ENCODE results near the gene SAP30BP.

SAP30BP gene

DNA sequence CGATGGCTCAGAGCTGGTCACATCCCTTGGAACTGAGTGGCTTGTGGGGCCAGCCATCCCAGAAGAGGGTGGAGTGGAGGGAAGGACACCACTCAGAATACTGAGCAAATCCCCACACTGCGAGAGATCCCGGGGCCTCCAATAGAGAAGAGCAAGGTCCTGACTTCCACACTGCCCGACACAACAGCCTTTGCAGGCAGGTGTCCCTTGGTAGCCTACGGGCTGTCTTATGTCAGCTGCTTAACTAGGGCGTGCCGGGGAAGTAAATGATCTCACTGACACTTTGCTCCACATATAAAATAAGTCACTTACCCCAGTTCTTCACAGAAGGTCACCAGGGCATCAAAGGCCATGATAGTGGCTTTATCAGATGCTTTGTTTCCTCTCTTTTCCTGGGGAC, 16.3 kb upstream of the SAP30BP start:
- no peak for DNase-seq

DNA sequence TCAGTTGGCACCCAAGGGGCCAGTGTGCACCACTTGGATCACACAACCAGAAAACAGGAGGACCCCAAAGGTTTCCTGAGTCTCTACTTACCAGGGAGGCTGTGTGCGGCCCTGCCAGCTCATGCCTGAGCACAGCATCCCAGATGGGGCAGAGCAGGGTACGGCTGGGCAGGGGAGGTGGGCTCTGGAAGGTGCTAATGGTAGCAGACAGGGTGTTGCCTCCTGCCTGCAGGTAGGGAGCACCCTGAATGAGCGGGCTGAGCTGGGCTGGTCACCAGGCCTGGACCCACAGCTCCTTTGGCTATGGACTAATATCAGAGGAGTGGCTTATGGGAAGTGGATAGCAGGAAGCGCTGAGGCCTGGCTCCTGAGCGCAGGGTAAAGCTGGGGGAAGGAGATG, 14.8 kb upstream of the SAP30BP start:
- DNase-seq, result no peak

DNA sequence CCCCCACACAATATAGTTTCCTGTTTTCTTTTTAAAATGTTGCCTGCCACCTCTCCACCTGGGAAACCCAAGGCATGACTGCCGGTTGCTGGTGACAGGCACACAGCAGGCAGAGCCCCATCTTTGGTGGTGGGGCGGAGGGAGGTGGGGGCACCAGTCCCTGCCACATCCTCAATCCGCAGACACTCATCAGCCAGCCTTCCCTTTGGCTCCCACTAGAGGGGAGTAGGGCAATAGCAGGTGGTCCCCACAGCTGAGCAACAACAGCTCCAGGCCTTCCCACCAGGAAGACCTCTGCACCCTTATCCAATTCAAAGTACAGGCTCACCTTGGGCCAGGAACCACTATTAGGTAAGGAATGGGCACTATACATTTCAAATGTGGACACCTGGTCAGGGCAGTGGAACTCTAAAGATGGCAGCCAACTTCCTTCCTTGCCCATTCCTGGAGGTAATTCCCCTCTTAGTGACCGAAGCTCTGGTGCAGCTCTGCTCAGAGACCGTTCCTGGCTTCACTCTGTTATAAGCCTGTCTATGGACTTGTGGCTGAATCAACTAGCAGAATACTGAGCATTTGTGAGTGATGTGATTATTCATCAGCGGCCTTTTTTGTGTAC, 14.1 kb upstream of the SAP30BP start:
- peak; percentile 17 for DNase-seq

DNA sequence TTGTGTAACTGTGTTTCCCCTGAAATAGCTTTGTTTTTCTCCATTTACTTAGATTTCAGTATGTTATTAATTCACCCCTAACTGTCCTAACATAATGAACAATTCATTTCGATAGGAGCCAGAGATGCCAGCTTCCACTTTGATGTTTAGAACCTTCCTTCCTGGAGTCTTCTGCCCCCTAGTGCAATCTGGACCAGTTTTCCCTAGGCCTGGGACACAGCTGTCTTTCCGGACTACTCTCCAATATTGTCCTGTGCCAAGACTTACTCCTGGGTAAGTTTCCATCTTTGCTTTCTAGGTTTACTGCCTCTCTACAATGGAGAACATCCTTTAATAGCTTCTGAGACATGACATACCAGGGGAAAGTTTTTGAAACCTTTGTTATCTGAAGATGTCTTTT, 13.0 kb upstream of the SAP30BP start:
- no peak for DNase-seq

DNA sequence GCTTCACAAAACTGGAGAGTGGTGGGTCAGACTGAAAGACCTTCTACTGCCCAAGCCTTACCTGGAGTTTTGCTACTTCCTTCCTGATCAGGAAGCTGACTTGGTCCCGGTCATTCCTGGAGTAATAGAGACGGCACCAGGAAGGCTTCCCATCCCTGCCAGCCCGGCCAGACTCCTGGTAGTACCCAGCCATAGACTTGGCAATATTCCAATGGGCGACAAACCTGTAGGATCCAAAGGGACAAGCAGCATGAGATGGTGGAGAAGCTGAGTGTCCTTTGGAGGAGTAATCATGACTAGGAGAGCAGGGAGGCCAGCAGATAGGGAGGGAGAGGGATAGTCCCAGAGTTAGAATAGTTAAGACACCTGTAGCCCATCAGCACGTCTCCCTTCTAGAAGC, 8.9 kb upstream of the SAP30BP start:
- DNase-seq, result no peak

DNA sequence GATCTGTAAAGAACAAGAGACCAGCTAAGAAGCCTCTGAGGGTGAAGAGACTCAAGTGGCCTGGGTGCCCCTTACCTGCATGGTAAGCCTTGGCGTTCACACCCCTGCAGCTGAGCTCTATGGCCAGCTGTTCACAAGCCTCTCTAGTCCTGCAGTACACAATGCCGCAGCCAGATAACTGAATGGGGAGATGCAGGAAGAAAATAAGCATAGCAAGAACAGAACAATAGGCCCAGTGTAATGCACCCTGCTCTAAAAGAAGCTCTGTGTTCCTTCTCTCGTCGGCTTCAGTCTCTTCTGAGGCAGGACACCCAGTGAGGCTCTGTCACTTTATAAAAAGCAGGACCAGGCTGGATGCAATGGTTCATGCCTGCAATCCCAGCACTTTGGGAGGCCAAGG, 5.6 kb upstream of the SAP30BP start:
- no peak for DNase-seq

DNA sequence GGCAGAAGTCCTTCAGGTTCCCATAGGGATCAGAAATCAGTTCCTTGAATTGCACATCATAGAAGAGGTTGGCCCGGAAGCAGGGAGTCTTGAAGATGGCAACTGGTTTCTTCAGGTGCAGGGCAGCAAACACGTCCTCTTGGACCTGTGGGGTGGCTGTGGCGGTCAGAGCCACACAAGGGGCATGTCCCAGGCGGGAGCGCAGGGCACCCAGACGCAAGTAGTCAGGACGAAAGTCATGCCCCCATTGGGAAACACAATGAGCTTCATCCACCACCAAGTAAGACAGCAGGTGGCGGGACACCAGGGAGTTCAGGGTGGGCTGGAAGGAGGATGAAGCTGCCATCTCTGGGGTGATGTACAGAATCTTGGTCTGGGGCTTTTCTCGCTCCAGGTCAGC, 4.6 kb upstream of the SAP30BP start:
- DNase-seq, result no peak

DNA sequence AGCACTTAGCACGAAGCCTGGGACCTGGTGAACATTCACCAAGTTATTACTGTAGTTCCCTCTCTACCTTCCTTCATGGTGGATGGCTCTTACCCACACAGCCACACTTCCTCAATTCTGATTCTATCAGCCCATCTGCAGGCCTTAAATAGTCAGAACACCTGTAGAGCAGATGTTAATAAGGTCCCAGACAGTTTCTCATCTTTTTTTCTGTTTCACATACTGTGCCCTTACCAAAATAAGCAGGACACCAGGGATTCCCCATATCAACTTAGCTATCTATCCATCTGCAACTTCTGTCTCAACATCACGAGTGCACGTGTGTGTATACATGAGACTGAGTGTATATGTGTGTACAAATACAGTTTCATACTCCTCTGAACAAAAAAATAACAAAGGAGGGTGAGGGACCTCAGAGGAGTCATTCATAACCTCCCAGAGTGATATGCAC, 3.0 kb upstream of the SAP30BP start:
- DNase-seq, result no peak

DNA sequence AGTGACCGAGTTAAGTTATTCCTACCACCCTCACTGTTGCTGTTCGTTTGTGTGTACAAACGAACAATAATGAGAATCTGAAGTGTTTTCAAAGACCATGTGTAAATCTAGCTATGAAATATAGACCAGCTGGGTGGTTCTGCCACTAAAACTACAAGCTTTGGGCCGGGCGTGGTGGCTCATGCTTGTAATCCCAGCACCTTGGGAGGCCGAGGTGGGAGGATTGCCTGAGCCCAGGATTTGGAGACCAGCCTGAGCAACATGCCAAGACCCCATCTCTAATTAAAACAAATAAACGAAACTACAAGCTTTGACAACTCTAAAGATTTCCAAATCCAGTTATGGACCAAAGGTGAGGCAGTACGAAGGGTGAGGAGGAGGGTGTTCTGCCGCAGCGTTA, 1.2 kb upstream of the SAP30BP start:
- DNase-seq, result no peak

DNA sequence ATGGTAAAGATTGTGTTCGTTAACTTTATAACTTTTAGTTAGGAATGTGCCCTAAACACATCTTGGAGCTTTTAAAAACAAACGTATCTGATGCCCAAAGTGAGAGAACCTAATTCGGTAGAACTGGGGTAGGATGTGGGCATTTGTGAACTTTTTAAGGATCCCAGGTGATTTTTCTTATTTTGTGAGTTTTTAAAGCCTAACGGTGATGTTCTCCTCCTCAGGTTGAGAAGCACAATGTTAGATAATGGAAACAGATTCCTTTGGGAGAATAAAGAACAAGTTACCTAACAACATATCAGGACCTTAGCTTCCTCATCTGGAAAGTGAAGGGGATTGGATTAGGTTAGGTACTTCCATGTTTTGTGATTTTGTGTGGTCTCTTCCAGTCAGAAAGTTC, 687 bp downstream of the SAP30BP start:
- no peak for DNase-seq

DNA sequence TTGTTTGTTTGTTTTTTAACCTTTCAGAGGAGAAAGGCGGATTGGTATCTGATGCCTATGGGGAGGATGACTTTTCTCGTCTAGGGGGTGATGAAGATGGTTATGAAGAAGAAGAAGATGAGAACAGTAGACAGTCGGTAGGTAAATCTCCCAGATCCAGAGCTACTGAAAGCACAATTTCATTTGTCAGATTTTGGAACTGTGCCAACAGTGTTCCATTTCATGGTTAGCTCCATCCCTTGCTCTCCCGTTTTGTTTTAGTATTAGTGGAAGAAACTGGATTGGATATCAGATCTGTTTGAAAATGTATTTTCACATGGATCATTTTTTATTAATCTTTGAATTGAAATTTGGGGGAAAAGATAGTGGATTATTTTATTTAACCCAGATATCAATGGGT, 1.4 kb downstream of the SAP30BP start:
- DNase-seq, result no peak

DNA sequence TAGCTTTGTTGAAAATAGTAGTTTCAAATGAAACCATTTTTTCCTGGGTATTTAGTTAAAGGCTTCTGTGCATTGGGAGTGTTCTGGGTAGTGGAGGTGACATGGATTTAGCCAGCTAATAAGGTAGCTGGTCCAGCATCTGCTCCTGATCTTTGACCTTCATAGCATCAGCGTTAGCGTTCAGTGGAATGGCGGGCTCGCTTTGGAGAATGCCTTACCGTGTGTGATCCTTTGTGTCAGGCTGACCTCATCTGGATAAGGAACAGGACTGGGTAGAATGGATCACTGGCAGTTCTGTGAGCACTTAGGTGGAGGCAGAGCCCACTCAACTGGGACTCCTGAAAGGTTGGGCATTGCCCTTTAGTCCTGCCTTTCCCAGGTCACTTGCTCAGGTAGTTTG, 3.7 kb downstream of the SAP30BP start:
- DNase-seq, result no peak

DNA sequence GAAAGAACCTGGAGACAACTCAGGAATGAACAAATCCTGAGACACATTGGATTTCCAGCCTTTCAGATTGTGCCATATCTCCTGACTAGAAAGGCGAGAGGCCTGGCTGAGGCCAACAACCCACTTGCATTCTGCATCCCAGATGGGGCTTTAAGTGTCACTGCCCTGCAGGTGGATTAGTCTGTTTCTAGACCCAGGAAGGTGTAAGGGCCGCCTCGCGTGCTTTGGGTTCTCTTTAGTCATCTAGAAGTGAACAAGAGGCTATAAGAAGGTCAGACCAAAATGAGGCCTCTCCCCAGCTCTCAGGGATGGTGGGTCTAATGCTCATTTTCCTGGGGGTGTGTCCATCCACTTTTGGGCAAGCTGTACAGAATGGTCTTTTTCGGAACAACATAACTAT, 4.9 kb downstream of the SAP30BP start:
- DNase-seq, result no peak

DNA sequence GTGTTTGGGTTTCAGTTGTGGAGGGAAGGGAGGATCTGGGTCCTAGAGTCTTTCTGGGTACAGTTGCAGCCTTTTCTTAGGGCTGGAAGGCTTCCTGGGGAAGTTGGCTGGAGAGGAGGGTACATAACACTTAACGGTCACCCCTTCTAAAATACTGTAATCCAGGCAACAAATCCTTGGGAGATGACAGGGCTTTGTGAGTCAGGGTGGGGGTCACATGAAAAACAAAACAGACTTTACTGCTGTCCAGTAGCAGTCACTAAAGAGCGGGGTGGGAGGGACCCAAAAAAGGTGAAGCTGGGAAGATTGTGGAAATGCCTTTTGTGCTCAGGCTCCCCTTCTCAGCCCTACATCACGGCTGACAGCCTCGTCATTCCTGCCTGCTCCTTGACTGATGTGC, 6.3 kb downstream of the SAP30BP start:
- DNase-seq, result no peak

DNA sequence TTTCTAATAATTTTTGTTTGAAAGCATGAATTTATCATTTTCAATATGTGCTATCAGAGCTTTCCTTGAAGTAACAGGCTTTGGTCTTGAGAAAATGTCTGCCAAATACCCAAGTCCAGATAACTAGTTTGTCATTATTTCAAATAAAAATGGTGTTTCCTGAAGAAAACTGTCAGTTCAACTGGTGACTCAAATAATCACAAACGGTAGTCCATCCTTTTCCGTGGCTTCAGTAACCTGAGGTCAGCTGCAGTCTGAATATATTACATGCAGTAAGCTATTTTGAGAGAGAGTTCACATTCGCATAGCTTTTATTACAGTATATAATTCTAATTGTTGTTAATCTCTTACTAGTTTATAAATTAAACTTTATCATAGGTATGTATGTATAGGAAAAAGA, 9.3 kb downstream of the SAP30BP start:
- DNase-seq, result no peak

DNA sequence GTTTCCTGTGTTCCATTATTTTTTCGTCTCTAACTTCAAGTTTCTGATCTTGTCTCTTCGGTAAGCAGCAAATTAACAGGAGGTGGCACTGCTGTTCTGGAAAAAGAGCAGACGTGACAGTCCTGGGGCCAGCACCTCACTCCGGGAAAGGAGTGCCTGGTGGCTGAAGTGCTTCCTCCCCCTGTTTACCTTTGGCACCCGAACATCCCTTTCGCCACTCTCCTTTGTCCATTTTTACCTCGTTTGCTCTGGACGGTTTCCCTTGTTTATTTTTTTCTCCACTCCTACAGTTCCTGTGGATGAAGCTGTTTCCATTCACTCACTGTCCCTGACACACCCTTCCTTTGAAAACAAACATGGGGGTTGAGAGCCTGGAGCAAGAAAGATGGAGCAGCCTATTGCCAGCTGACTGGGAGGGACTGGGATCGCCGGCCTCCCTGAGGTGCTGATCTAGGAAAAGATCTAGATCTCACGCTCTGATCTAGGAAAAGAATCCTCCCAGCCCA, 12.6 kb downstream of the SAP30BP start:
- DNase-seq, result no peak

DNA sequence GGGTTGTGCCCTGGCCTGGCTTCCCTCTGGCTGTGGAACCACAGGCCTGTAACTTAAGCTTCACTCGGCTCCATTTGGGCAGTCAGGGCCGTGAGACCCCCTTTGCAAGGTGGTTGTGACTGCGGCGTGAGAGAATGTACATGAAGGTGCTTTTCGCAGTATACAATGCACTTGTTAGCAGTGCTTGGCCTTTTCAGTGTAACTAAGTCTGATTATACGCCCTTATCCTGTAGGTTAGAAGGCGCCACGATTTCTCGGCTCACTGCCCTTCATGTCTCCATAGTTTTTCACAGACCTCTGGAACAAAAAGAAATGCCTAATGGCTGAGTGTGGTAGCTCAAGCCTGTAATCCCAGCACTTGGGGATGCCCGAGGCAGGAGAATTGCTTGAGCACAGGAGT, 13.3 kb downstream of the SAP30BP start:
- no peak for DNase-seq

DNA sequence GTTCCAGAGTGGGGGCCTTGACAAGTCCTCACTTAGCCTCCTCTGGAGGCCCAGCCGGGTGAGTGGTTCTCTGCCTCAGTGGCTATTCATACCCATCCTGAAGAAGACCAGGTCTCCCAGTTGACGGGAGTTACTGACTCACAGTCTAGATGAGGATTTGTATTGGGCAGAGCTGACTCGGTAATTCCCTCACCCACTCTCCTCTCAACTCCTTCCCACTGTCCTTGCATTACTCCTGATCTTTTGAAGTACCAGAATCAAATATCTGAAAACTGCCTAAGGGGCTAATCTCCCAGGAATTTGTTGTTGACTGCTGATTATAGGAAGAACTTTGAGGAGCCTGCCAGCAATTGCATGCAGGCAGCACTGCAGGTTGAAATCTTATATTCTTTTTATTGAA, 14.2 kb downstream of the SAP30BP start:
- no peak for DNase-seq

DNA sequence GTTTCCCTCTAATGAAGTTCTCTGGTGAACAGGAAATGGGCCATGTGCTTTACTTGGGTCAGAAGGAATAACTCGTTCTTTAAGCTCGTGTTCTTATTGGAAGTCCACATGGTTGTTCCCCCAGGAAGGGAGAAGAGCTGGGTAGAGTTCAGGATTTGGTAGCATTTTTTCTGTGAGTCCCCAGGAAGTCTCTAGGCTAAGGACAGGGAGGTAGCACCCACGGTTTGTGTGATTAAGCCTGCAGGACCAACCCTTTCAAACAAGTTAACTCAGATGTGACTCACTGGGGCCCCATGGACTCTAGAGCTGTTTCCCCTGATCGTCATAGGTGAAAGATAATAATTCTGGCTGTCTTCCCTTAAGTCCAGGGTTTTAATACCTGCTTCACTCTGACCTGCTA, 16.4 kb downstream of the SAP30BP start:
- DNase-seq, result no peak

DNA sequence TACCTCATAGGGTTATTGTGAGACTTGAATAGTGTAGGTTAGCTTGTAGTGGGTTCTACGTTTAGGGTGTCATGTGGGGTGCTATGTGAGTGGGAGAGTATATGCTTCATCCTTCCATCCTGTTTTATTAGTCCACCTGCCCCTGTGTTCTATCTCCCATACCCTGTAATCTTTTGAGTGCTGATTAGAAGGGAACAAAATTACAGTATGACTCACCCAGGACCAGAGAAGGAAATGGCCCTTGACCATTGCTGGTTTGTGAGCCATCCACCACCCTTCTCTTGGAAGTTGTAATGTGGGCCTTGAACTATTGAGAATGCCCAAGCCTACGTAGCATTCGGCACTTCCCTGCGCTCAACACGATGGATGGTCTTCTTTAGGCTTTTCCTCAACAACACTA, 17.1 kb downstream of the SAP30BP start:
- DNase-seq, result no peak

DNA sequence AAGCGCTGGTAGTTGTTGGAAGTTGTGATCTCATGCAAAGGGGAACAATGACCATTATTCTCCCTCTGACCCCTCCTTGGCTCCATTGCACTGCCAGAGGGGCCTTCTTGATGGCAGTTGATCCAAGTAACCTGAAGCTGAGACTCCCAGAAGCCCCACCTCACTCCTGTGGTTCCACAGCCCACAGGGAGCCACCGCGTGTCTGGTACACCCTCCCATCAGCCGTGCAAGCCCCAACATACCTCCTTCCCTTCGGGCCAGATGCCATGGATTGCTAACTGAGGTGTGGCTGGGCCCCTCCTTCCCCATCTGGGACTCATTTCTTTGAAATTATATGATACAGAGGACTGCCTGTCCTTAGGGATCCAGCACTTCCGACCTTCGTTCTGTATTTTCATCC, 17.8 kb downstream of the SAP30BP start:
- no peak for DNase-seq

DNA sequence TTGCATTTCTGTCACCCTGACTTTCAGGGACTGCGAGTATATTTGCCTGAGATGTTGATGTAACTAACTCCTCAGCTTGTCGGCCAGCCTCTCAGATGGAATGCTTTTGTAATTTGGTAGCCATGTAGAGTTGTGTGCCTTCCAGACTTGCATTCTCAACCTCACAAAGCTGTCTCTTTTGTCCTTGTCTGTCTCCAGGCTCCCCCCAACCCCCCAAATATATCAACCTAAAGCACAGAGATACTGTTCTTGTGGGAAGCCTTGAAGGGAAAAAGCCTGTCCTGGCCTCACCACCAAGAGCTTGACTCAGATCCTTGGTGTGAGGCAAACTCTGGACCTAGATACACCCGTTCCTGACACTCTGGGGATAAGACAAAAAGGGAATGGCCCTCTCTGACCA, 18.4 kb downstream of the SAP30BP start:
- DNase-seq, result no peak

DNA sequence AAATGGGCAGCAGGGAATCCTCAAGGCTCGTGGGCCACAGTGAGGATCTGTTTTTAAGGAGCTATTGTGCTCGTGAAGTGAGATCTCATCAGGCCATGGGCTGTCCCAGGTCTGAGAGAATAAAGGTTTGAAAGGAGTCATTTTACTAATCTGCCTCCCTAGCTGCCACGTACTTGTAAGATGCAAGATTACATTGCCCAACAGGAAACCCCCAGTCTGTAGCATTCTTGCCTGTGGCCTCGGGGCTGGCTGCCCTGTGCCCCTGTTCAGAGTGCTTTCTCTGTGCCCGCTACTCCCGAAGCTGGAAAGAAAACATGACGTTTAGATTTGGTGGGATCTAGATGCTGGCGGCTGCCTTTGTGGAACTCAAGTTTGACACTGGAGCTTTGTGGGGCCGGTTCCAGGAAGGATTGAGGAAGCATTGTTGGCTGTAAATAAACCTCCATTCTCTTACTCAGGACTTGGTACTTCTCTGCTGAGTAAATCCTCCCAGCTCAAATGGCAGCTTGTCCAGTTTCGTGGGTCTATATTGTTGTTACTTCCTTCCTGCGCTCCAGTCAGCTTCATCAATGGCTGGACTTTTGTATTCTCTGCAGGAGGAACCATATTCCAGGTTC, 21.2 kb downstream of the SAP30BP start:
- DNase-seq, result no peak

DNA sequence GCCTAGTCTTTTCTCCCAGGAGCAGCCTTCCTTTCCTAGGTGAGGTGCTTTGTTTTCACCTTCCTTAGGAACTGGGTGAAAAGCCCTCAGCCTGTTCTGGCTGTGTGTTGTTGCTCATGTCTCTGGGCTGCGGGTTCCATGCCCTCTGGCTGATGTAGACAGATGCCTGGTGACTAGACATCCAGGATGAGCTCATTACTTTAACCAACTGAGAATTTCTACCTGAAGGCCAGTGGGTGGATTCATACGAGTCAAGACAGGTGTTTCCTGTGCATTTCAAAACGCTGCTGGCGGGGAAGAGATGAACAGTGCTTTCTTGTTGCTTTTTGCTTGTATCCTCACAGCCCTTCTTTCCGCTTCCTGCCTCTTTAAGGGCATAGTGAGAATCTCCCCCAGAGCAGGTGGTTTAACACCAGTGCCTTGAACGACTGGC, 22.3 kb downstream of the SAP30BP start:
- DNase-seq, result peak; percentile 64

DNA sequence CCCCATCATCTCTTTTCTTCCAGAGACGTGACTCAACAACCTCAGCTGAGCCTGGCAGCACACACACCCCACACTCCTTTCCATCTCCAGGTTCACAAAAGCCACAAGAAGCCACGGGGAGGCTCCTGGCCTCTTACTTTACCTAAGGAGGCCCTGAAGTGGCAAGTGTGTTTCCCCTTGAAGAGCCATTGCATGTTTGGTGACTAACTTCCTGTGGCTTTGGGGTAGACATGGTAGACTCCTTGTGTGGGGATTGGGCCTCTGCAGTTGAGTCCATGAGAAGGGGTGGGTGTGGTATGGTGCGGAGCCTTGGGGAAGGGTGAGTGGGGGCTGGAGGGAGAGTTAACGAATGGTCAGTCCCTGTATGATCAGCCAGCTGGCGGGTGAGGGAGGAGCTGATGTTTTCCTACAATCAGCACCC, 24.2 kb downstream of the SAP30BP start:
- DNase-seq, result no peak

Data from activated effector memory CD4-positive, alpha-beta T cell treated with anti-CD3 and anti-CD28 coated beads, Interleukin-2, amount 50 U/mL, for 16 hours (primary cell).